Measurements from ENCODE around the gene MEGF10.

The MEGF10 gene

GRCh38 chr5:127411381-127411780, 120.8 kb downstream of the MEGF10 start:
- DNase-seq (ENCODE audit: low spot score): no peak

- DNase-seq (ENCODE audit: low spot score): no peak
Measured at GRCh38 chr5:127412698-127413097, 122.1 kb downstream of the MEGF10 start.

GRCh38 chr5:127415034-127415433, 124.4 kb downstream of the MEGF10 start:
- no peak for DNase-seq (ENCODE audit: low spot score)

DNA sequence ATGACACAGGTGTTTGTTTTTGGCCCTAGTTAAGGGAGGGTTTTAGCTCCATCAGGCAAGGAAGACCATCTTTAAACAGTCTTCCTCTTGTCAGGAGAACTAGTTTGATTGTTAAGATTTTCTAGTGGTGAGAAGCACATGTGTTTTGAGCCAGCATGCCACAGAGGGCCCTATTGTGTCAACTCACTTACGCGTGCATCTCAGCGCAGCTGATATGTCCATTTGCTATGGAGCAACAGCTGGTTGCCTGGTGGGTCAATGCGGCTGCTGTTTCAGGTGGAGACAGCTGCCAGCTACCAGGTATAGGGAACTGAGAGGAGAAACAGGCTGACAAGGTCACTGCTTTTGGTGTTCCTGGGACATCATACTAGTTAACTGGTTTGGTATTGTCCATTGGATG, 126.3 kb downstream of the MEGF10 start:
- no peak for DNase-seq (ENCODE audit: low spot score)

DNA sequence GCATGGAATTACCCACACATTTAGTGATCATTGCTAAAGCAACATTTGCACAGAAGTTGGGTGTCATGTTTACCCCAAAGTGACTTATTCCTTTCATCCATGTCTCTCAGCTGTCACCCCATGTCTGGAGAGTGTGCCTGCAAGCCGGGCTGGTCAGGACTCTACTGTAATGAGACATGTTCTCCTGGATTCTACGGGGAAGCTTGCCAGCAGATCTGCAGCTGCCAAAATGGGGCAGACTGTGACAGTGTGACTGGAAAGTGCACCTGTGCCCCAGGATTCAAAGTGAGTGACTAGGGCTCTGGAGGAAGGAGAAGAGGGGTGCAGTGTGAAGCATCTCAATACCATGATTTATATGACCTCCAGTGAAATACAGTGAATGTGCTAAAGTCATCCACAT, 126.9 kb downstream of the MEGF10 start:
- DNase-seq (ENCODE audit: low spot score): no peak

GRCh38 chr5:127418367-127418766, 127.8 kb downstream of the MEGF10 start:
- no peak for DNase-seq (ENCODE audit: low spot score)

DNA sequence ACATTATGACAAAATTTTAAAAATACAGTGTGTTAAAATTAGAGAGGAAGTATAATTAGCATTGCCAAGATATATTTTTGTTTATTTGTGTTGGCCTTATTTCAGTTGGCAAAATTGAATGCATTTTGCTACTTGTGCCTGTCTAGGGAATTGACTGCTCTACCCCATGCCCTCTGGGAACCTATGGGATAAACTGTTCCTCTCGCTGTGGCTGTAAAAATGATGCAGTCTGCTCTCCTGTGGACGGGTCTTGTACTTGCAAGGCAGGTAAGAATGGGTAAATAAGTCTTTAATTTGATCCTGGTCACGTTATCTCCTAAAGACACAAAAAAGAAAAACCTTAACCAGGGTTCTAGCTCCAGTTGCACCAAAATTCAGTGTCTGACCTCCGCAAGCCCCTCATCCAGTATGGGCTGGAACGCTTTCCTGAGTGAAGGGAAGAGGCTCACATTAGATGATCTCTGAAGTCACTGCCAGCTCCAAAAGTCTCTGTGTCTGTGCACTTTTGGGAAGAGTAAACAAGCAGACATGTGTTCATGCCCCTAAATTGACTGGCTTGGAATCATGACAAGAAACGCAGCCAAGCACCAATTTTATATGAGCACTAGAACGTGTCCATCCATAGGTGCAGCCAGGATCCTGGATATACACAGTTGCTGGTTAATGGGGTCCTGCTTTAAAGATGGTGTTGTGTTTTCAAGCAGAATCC, 128.5 kb downstream of the MEGF10 start:
- no peak for DNase-seq (ENCODE audit: low spot score)

DNA sequence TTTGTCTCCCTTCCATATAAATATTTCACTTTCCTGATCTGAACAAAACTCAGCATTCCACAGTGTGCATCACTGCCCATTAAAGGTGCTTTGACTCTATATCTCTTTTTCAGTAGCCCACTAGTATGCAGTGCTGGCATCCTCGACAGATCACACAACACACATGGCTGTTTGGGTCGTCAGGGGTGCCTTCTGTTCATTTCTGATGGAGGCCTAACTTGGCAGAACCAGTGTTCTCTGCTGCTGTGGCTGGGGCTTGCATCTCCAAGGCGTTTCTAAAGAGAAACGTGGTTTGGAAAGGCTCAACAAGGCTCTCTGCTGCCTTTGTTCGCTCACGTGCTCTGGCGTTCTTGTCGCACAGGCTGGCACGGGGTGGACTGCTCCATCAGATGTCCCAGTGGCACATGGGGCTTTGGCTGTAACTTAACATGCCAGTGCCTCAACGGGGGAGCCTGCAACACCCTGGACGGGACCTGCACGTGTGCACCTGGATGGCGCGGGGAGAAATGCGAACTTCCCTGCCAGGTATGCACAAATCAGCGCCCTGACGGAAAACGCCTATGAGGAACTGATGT, 129.2 kb downstream of the MEGF10 start:
- DNase-seq (ENCODE audit: low spot score): no peak

DNA sequence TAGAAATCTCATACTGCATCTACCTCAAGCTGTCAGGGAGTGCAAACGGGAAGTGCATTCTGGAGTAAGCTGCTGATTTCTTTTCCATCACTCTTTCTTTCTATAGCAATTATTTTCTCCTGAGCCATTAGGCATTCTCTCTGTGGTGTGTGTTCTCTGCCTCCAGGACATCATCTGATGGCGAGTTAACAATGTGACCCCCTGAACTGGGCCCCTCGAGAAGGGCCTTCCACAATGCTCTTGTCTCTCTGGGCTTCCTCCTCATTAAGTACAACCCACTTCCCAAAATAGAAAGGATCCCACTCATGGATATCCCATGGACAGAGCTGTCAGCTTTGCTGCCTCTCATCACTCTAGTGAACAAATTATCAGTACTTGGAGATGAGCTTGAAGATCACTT, 130.2 kb downstream of the MEGF10 start:
- no peak for DNase-seq (ENCODE audit: low spot score)

- no peak for DNase-seq (ENCODE audit: low spot score)
Measured at GRCh38 chr5:127421471-127421870, 130.9 kb downstream of the MEGF10 start.

GRCh38 chr5:127423173-127423798, 132.7 kb downstream of the MEGF10 start:
- no peak for DNase-seq (ENCODE audit: low spot score)

GRCh38 chr5:127425037-127425436, 134.4 kb downstream of the MEGF10 start:
- no peak for DNase-seq (ENCODE audit: low spot score)

DNA sequence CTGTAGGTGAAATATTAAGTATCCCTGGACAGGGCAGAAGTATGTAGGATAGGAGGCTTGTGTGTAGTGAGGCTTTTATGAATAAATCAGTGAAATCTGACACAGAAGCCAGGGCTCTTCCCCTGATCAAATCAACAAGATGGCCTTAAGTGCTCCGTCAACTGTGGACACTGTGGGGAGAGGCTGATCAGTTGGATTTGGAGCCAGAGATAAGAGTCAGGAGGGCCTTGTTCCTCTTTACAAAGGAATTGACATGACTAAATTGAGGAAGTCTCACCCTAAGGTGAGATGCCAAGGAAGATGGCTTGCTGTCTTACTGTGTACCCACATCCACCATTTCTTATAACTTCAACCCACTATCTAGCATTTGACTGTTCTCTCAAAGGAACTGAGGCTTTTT, 135.3 kb downstream of the MEGF10 start:
- DNase-seq (ENCODE audit: low spot score): no peak

DNA sequence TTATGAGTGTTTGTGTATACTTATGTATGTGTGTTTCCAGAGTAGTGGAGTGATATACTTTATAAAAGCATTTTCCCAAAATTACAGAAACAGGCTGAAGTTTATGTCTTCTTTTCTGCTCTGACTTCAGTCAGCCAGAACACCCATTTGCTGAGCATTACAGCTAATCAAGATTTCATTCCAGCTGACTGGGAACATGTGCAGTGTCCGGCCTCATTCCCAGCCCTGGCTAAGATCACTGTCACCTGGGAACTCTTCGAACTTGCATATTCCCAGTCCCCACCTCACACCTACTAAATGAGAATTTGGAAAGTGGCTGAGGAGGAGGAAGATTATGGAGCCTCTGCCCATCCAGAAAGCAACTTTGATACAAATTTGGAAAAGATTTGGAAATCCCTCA, 136.1 kb downstream of the MEGF10 start:
- DNase-seq (ENCODE audit: low spot score): no peak

DNA sequence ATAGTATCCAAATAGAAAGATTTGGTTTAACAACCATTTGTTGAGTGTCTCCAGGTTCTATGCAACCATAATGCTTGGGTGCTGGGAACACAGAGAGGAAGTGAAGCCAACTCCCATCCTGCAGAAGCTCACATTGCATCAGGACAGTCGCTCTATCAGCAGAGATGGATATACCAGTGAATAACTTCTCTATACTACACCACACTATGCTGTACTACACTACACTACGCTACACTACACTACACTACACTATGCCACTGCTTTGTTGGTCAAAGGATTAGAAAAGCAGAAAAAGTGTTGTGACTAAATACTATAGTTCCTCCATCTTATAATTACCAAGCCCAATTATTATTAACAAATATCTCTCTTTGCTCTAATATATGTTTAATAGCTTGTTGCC, 137.7 kb downstream of the MEGF10 start:
- no peak for DNase-seq (ENCODE audit: low spot score)

- no peak for DNase-seq (ENCODE audit: low spot score)
Measured at GRCh38 chr5:127428748-127429147, 138.2 kb downstream of the MEGF10 start.

DNA sequence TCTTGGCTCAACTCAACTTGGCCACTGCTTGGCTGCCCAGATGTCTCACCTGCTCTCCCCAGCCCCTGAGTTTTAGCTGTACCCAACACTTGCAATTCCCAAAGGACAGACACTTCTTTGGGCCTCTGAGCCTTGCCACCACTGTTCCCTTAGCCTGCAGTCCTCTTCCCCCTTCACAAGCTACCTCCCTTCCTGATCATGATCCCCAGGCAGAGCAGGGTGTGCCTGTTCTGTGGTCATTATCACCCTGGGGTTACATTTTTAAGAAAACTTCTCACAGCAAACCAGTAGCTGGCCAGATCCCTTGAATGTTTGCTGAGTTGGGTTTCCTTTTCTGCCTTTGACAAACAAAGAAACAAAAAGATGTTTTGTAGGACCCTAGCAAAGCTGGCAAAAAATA, 139.3 kb downstream of the MEGF10 start:
- DNase-seq (ENCODE audit: low spot score): no peak

DNA sequence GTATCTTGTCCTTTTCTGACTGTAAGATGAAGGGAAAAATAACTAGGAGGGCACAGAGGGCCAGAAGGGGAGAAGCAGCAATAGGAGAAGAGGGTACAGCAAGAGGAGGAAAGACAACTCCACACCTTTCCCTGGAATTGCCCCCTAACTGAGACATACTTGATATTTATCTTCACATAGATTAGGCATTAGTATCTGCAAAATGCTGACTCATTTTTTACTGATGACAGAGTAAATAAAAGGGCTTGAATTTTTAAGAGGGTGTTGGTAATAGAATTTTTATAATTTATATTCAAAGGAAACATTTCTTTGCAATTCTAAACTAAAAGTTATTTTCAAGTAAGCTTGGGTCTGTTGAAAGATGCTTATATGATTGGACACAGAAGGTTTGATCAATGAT, 140.0 kb downstream of the MEGF10 start:
- DNase-seq (ENCODE audit: low spot score): no peak

DNA sequence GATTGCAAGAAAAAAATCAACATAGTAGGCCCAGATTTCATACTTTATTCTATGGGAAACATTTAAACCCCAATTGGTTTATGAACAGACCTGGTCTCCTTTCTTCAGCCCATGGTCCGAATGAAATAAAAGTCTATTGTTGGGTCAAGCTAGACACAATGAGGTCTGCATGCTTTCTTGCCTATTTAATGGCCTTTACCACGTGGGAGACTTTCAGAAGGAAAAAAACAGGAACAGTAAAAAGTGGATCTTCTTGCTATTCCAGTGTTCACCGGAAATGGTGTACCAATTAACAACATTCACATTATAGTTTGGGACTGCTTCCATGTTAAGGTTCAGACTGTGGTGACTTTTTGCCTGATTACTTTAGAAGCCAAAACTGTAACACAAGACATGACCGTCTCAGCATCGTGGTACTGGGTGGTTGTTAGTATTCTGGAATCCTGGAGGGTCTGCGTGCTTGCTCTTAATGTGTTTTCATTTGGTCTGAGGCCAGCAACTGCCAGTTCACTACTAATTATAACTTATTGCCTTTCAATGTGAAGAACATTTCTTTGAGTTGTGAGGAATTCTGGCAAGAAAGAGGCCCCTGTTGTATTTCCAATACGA, 141.5 kb downstream of the MEGF10 start:
- no peak for DNase-seq (ENCODE audit: low spot score)

- DNase-seq (ENCODE audit: low spot score): no peak
Measured at GRCh38 chr5:127433526-127433925, 142.9 kb downstream of the MEGF10 start.

DNA sequence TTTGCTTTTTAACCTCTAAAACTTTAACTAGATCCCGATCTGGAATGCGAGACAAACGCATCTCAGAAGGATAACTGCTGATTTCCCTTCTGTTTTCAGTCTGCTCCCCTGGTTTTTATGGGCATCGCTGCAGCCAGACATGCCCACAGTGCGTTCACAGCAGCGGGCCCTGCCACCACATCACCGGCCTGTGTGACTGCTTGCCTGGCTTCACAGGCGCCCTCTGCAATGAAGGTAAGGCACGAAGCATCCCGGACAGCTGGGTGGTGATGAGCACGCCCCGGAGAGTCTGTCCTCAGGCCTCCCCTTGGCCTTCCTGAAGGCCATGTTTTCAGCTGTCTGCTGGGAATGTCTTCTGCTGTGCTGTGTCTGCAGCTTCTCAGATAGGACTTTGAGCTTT, 144.0 kb downstream of the MEGF10 start:
- DNase-seq (ENCODE audit: low spot score): no peak

DNA sequence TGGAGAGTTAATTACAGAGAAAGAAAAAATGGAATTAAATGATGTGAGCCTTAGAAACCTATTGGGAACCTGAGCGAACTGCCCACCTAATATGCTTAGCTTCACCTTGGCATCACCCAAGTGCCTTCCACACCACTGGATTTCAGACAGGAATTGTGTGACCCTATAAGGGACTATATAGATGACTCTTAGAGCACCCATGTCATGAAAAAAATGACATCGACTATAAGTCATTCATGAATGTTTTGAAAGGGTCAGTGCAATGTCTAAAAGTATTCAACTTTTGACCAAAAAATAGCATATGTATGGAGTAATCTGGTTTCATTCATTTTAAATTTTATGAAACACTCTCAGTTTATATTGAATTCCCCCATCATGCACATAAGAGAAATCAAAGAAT, 145.2 kb downstream of the MEGF10 start:
- no peak for DNase-seq (ENCODE audit: low spot score)

DNA sequence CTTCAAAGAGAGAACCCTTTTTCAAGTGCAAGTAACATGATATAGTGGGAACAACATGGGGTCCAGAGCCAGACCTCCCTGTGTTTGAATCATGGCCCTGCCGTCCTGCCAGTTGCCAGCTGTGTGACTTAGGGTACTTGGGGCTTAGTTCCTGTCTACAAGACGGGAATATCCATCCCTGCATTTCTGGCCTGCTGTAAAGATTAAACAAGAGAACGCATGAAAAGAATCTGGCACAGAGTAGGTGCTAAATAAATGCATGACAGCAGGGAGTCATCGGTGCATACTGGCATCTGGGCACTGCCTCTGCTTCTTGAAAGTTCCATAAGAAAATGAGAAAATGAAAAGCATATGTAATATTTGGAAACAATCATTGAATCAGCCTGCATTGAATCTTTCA, 149.0 kb downstream of the MEGF10 start:
- DNase-seq (ENCODE audit: low spot score): no peak

All from GM03348 (cell line).